ENCODE data around the gene CMSS1. TPM values are rescaled to one million over a fixed set of nuclear protein-coding genes. Genes with fewer than 3 reads are reported as not detected.
A peak's percentile ranks its signal among the peaks of the same experiment; 100 is the strongest.

CMSS1 gene
- total RNA-seq, 1 experiment from 2014 or later: 63.7 TPM

- no peak for DNase-seq (ENCODE audit: low read depth)
Observed at GRCh38 chr3:99934975-99935797, 117.5 kb downstream of the CMSS1 start.

- peak; percentile 51 for DNase-seq (ENCODE audit: low read depth)
Observed at GRCh38 chr3:99938270-99938911, 120.7 kb downstream of the CMSS1 start.

DNA sequence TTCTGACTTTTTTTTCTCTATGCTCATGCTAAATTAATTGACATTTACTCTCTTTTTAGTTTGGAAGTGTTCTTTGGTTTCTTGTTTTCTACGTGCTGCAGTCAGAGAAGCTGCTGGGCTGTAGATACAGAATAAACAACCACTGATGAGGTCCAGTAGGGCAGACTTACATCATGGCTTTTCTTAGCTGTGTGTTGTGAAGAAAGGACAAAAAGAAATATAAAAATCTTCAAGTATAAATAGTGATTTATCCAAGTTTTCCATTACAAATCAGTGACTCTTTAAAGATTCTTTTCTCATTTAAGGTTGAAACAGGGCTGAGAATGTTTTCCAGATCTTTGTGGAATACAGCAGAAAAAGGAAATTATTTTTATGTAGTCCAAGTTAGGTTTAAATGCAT is 122.2 kb downstream of the CMSS1 start:
- no peak for DNase-seq (ENCODE audit: low read depth)

- no peak for DNase-seq (ENCODE audit: low read depth)
Observed at GRCh38 chr3:99940350-99940749, 122.7 kb downstream of the CMSS1 start.

- no peak for DNase-seq (ENCODE audit: low read depth)
Observed at GRCh38 chr3:99941211-99941610, 123.5 kb downstream of the CMSS1 start.

- no peak for DNase-seq (ENCODE audit: low read depth)
Observed at GRCh38 chr3:99943931-99944761, 126.5 kb downstream of the CMSS1 start.

- peak; percentile 71 for DNase-seq (ENCODE audit: low read depth)
Observed at GRCh38 chr3:99945328-99945995, 127.8 kb downstream of the CMSS1 start.

- no peak for DNase-seq (ENCODE audit: low read depth)
Observed at GRCh38 chr3:99947356-99947755, 129.7 kb downstream of the CMSS1 start.

GRCh38 chr3:99948467-99949089 is 130.9 kb downstream of the CMSS1 start:
- DNase-seq (ENCODE audit: low read depth): no peak

DNA sequence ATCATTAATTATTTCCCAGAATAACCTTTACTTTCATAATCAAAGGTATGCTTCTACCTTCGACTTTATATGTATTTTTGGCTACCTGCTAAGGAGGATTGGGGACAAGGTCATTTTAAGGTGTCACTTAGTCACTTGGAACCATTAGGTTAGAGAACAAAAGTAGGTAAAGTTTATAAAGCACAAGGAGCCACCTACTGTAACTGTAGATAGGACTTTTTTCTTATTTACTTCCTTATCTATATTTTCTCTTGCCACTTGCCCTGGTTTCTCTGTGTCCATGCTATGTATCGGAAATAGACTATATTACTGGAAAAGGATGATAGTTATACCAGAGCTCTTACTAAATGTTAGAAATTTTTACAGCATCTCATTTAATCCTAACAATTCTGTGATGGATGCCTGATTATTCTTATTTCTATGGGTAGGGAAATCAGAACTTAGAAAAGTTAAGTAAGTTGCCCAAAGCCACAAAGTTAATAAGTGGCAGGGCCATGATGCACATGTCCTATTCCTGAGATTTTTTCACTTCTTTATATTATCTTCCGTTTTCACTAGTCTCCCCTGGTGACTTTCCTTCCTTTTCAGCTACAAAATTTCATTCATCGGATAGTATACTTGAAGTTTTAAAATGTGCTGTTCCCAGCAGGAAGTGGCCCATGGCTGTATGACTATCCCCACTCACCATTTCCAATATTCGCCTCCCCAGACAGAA is 132.5 kb downstream of the CMSS1 start:
- no peak for DNase-seq (ENCODE audit: low read depth)

DNA sequence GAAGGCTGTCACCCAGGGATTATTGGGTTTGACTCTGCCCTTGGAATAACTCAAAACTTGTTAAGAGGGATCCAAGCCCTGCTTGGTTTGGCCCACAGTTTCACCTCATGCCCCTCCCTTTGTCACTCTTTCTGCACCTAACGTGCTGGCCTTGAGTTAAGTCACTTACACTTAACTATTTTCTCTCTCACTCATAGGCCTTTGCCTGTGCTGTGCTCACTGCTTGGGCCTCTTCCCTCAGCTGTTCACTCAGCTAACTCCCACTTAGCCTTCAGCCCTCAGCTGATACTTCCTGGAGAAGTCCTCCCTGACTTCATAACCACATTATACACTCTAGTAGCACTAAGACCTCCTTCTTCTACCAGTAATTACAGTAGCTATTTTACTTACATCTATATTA is 133.3 kb downstream of the CMSS1 start:
- no peak for DNase-seq (ENCODE audit: low read depth)

GRCh38 chr3:99951701-99952100 is 134.0 kb downstream of the CMSS1 start:
- no peak for DNase-seq (ENCODE audit: low read depth)

DNA sequence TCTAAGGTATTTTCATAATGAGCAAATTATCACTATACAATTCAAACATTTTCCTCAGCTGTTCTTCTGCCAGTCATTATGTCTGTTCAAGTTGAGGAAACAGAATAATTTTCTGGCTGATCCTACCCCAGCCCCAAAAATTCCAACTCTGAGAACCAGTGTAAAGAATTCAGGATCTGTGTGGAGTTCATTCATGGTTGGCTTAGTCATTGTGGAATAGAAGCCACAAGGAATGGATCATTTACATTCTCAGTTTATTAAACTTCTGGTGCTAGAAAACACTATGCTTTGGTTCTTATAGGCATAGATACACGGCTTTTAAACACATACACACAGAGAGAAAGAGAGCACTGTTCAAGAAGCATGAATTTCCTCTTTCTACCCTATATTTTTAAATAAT is 134.6 kb downstream of the CMSS1 start:
- peak; percentile 79 for DNase-seq (ENCODE audit: low read depth)

- DNase-seq (ENCODE audit: low read depth): peak; percentile 40
Observed at GRCh38 chr3:99953596-99953995, 135.9 kb downstream of the CMSS1 start.

- no peak for DNase-seq (ENCODE audit: low read depth)
Observed at GRCh38 chr3:99954914-99955644, 137.4 kb downstream of the CMSS1 start.

- no peak for DNase-seq (ENCODE audit: low read depth)
Observed at GRCh38 chr3:99955773-99956562, 138.3 kb downstream of the CMSS1 start.

DNA sequence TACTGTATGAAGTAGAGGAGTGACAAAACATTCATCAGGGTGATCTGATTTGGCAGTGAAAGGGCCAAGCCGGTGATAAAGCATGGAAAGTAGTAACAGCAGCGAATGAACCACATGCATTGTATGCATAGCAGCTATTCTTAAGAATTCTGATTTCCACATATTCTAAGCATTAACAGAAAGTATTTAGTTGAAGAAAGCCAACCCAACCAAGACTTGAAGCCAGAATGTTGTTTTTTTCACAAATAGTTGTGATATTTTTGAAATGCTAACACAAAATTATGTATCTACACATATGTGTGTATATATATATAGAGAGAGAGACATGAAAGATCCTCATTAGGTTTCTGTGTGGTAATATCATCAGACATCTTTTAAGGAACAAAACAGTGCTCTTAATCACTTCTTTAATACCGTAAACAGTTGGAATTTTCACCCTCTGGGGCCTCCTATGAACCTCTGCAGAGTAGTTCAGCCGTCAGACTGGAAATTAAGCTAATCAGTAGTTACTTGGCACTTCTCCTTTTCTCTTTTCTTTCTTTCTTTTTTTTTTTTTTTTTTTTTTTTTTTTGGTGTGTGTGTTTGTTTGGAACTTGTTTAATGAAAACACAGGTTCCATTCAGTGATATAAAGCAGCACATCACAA is 139.6 kb downstream of the CMSS1 start:
- no peak for DNase-seq (ENCODE audit: low read depth)

- DNase-seq (ENCODE audit: low read depth): no peak
Observed at GRCh38 chr3:99958222-99958912, 140.7 kb downstream of the CMSS1 start.
